Tibial nerve (tissue), 4 donors: ENCODE data around the gene GMDS. TPM values are rescaled to one million over a fixed set of nuclear protein-coding genes. Genes with fewer than 3 reads are reported as not detected.
A peak's percentile ranks its signal among the peaks of the same experiment; 100 is the strongest.

Experiments
- DNase-seq, 2 donors: peaks; one replicate each; pipeline ENCODE4 v3.0.0-alpha.2; 2019; ENCODE audit warnings: low spot score in 2 of 2
- H3K27ac ChIP-seq, 4 donors: fragments of 200-600 bp; sonication (generic) in 3 of 4; one replicate each; pipeline ENCODE4 v1.5.1; 2017 to 2019; ENCODE audit warnings: mild to moderate bottlenecking in 1 of 4
- H3K27me3 ChIP-seq, 2 donors: fragments of 200-600 bp; sonication (generic) in 1 of 2; one replicate each; pipeline versions ENCODE4 v1.5.1 to v1.6.0; 2017 to 2019
- H3K36me3 ChIP-seq, 3 donors: fragments of 200-600 bp; sonication (generic); one replicate each; pipeline ENCODE4 v1.5.1; 2018 to 2019
- H3K4me1 ChIP-seq, 4 donors: fragments of 200-600 bp; sonication (generic) in 3 of 4; one replicate each; pipeline ENCODE4 v1.5.1; 2017 to 2019
- H3K4me3 ChIP-seq, 4 donors: fragments of 200-600 bp; sonication (generic) in 3 of 4; one replicate each; pipeline ENCODE4 v1.5.1; 2017 to 2019; ENCODE audit warnings: mild to moderate bottlenecking in 1 of 4, moderate library complexity in 1 of 4
- H3K9me3 ChIP-seq, 4 donors: fragments of 200-600 bp; sonication (generic) in 3 of 4; one replicate each; pipeline ENCODE4 v1.5.1; 2017 to 2019
- CTCF ChIP-seq, 5 experiments: fragments of 200-600 bp in 3 of 5; fragments of 450-650 bp in 2 of 5; sonication (generic) in 3 of 5; IDR thresholded peaks; one replicate each; pipeline ENCODE4 v1.5.1; 2016 to 2019; ENCODE audit warnings: antibody characterized with exemption in 5 of 5, mild to moderate bottlenecking in 3 of 5, moderate library complexity in 2 of 5
- EP300 ChIP-seq, 2 donors: sonication (generic); formaldehyde crosslinking; IDR thresholded peaks; one replicate each; pipeline ENCODE4 v1.6.1; 2017; ENCODE audit warnings: antibody characterized with exemption in 2 of 2, mild to moderate bottlenecking in 1 of 2
- POLR2A ChIP-seq, 2 donors: fragments of 450-650 bp; IDR thresholded peaks; one replicate each; pipeline ENCODE4 v1.6.1; 2017; ENCODE audit warnings: antibody characterized with exemption in 2 of 2, mild to moderate bottlenecking in 2 of 2, moderate library complexity in 2 of 2
- WGBS, 2 donors: methylation state at CpG; one replicate each; pipeline ENCODE4 v1.1.5; 2018; 5-methylcytosine and 5-hydroxymethylcytosine counted together
- total RNA-seq, 4 donors: library from RNA; depleted of rRNA; stranded (reverse); fragments of >200 nt; gene quantifications; one replicate each; pipeline ENCODE4 v1.1.0, GENCODE V29; 2016

The GMDS gene
- total RNA-seq, 4 donors from 2014 or later = 14.9 to 46.5 (median 32.8) TPM

- H3K9me3 ChIP-seq = no peaks in the 10 kb centered on the region
- H3K27me3 ChIP-seq = no peaks in the 10 kb centered on the region
- WGBS, 2 donors = 90% methylated on average over 3 of the region's 3 CpGs
- TF ChIP-seq POLR2A (IDR thresholded peaks at IDR 0.05) = no peak
- no peak for TF ChIP-seq CTCF (IDR thresholded peaks at IDR 0.05)
- TF ChIP-seq EP300 (IDR thresholded peaks at IDR 0.05) = no peak
- DNase-seq = no peak
- no peak overlapping the region for H3K27ac ChIP-seq
- H3K36me3 ChIP-seq = no peaks in the 10 kb centered on the region
- H3K4me3 ChIP-seq = no peak overlapping the region
- H3K4me1 ChIP-seq = no peaks in the 10 kb centered on the region
Measured at GRCh38 chr6:2029952-2030351, 215.5 kb downstream of the GMDS start.

- WGBS, 2 donors = 92 to 100% methylated on average over 1 of the region's 1 CpG
- H3K27ac ChIP-seq = no peak overlapping the region
- no peaks in the 10 kb centered on the region for H3K9me3 ChIP-seq
- H3K27me3 ChIP-seq = no peaks in the 10 kb centered on the region
- no peaks in the 10 kb centered on the region for H3K36me3 ChIP-seq
- H3K4me1 ChIP-seq = no peaks in the 10 kb centered on the region
- no peak overlapping the region for H3K4me3 ChIP-seq
- no peak for DNase-seq
- no peak for TF ChIP-seq CTCF (IDR thresholded peaks at IDR 0.05)
- no peak for TF ChIP-seq EP300 (IDR thresholded peaks at IDR 0.05)
- TF ChIP-seq POLR2A (IDR thresholded peaks at IDR 0.05) = no peak
Measured at GRCh38 chr6:2029130-2029794, 216.1 kb downstream of the GMDS start.

GRCh38 chr6:2028457-2029038 is 216.9 kb downstream of the GMDS start:
- no peak for DNase-seq
- Histone ChIP-seq H3K27ac (no peak overlapping the region), H3K4me3 (no peak overlapping the region), H3K27me3 (no peaks in the 10 kb centered on the region), H3K4me1 (no peaks in the 10 kb centered on the region), H3K9me3 (no peaks in the 10 kb centered on the region), H3K36me3 (no peaks in the 10 kb centered on the region)
- TF ChIP-seq EP300 (IDR thresholded peaks at IDR 0.05) (peak in 1 of 2 donors; percentile 49), CTCF (IDR thresholded peaks at IDR 0.05) (no peak), POLR2A (IDR thresholded peaks at IDR 0.05) (no peak)
- 36 to 41% methylated on average over 6 of the region's 6 CpGs for WGBS, 2 donors

- Histone ChIP-seq H3K4me3 (no peak overlapping the region), H3K4me1 (peaks cover 0 to 8% (median 0%) of the 10 kb centered on the region in 4 donors), H3K9me3 (no peaks in the 10 kb centered on the region), H3K27ac (no peak overlapping the region), H3K27me3 (no peaks in the 10 kb centered on the region), H3K36me3 (no peaks in the 10 kb centered on the region)
- no peak for DNase-seq
- TF ChIP-seq POLR2A (IDR thresholded peaks at IDR 0.05) = no peak
- TF ChIP-seq EP300 (IDR thresholded peaks at IDR 0.05) = no peak
- TF ChIP-seq CTCF (IDR thresholded peaks at IDR 0.05) = no peak
- 85 to 86% methylated on average over 7 of the region's 7 CpGs for WGBS, 2 donors
Measured at GRCh38 chr6:2026133-2026532, 219.3 kb downstream of the GMDS start.

GRCh38 chr6:2021713-2022125 is 223.7 kb downstream of the GMDS start:
- Histone ChIP-seq H3K9me3 (peaks cover 0 to 7% (median 0%) of the 10 kb centered on the region in 4 donors), H3K27me3 (no peaks in the 10 kb centered on the region), H3K27ac (no peak overlapping the region), H3K36me3 (no peaks in the 10 kb centered on the region), H3K4me1 (peaks cover 0 to 15% (median 0%) of the 10 kb centered on the region in 4 donors), H3K4me3 (no peak overlapping the region)
- TF ChIP-seq EP300 (IDR thresholded peaks at IDR 0.05) = peak in 1 of 2 donors; percentile 72
- no peak for TF ChIP-seq POLR2A (IDR thresholded peaks at IDR 0.05)
- peak; percentile 66 to 86 for DNase-seq
- WGBS, 2 donors = 54 to 62% methylated on average over 4 of the region's 4 CpGs
